SK-N-MC (cell line): ENCODE measurements around the gene CDC42SE2.
A peak's percentile ranks its signal among the peaks of the same experiment; 100 is the strongest.

Experiments
- DNase-seq: peaks from one replicate; pipeline ENCODE4 v3.0.0-alpha.2; 2011; ENCODE audit warnings: low read depth, low spot score
- H3K27ac ChIP-seq: fragments of 200-600 bp; sonication (generic); 2 replicates; pipeline ENCODE4 v1.5.1; 2016; ENCODE audit warnings: mixed run types
- H3K36me3 ChIP-seq: fragments of 200-600 bp; sonication (generic); 2 replicates; pipeline ENCODE4 v1.6.1; 2017; ENCODE audit warnings: antibody characterized with exemption, low read length, mixed read lengths; ENCODE audit not compliant: insufficient read depth
- H3K4me3 ChIP-seq: fragments of 200-600 bp; sonication (generic); 2 replicates; pipeline ENCODE4 v1.5.1; 2016
- H3K9ac ChIP-seq: fragments of 200-600 bp; sonication (generic); 2 replicates; pipeline ENCODE4 v1.8.0; 2017; ENCODE audit warnings: mixed run types, mixed read lengths; ENCODE audit not compliant: insufficient read length
- H3K9me3 ChIP-seq: fragments of 200-600 bp; sonication (generic); 2 replicates; pipeline ENCODE4 v1.6.1; 2017; ENCODE audit warnings: low read depth, mild to moderate bottlenecking, antibody characterized with exemption, low read length, moderate library complexity, mixed read lengths
- EZH2 ChIP-seq: fragments of 200-600 bp; sonication (generic); IDR thresholded peaks from one replicate; pipeline ENCODE4 v1.6.1; 2017; ENCODE audit warnings: antibody characterized with exemption
- FOXP2 ChIP-seq: optimal IDR thresholded peaks from 2 replicates; pipeline ENCODE3; 2011; ENCODE audit warnings: mild to moderate bottlenecking, moderate library complexity; ENCODE audit not compliant: insufficient read depth; ENCODE audit errors: extremely low read length, control extremely low read depth
- POLR2AphosphoS5 ChIP-seq: IDR thresholded peaks from 2 replicates; pipeline ENCODE4 v1.6.1; 2012; ENCODE audit warnings: mild to moderate bottlenecking, low read depth, low read length, borderline replicate concordance

Gene CDC42SE2

GRCh38 chr5:131223751-131224386, 40.0 kb upstream of the CDC42SE2 start:
- DNase-seq: no peak
- no peaks in the 10 kb centered on the region for H3K36me3 ChIP-seq
- no peak overlapping the region for H3K9ac ChIP-seq
- no peak overlapping the region for H3K27ac ChIP-seq
- H3K9me3 ChIP-seq: no peaks in the 10 kb centered on the region
- no peak overlapping the region for H3K4me3 ChIP-seq
- no peak for TF ChIP-seq EZH2
- no peak for TF ChIP-seq FOXP2
- no peak for TF ChIP-seq POLR2AphosphoS5

GRCh38 chr5:131224387-131225201, 39.3 kb upstream of the CDC42SE2 start:
- H3K27ac ChIP-seq: no peak overlapping the region
- no peaks in the 10 kb centered on the region for H3K9me3 ChIP-seq
- TF ChIP-seq POLR2AphosphoS5 (no peak), FOXP2 (no peak), EZH2 (no peak)
- no peak overlapping the region for H3K4me3 ChIP-seq
- no peaks in the 10 kb centered on the region for H3K36me3 ChIP-seq
- DNase-seq: no peak
- no peak overlapping the region for H3K9ac ChIP-seq

GRCh38 chr5:131225282-131225974, 38.4 kb upstream of the CDC42SE2 start:
- no peak overlapping the region for H3K27ac ChIP-seq
- TF ChIP-seq POLR2AphosphoS5 (no peak), EZH2 (no peak)
- H3K36me3 ChIP-seq: no peaks in the 10 kb centered on the region
- DNase-seq: no peak
- H3K9me3 ChIP-seq: no peaks in the 10 kb centered on the region
- H3K4me3 ChIP-seq: no peak overlapping the region
- H3K9ac ChIP-seq: no peak overlapping the region

GRCh38 chr5:131226899-131227298, 37.0 kb upstream of the CDC42SE2 start:
- no peak for TF ChIP-seq FOXP2
- Histone ChIP-seq H3K9me3 (no peaks in the 10 kb centered on the region), H3K36me3 (no peaks in the 10 kb centered on the region)

GRCh38 chr5:131228646-131229045, 35.2 kb upstream of the CDC42SE2 start:
- Histone ChIP-seq H3K9ac (no peak overlapping the region), H3K36me3 (no peaks in the 10 kb centered on the region), H3K27ac (peak overlapping the region; percentile 1; the same call in 1 of the 2 replicates), H3K9me3 (no peaks in the 10 kb centered on the region), H3K4me3 (no peak overlapping the region)
- TF ChIP-seq EZH2: no peak
- no peak for TF ChIP-seq POLR2AphosphoS5
- no peak for TF ChIP-seq FOXP2
- no peak for DNase-seq

More at GRCh38 chr5:131226899-131227298, 37.0 kb upstream of the CDC42SE2 start:
- H3K27ac ChIP-seq: no peak overlapping the region
- no peak for DNase-seq
- H3K9ac ChIP-seq: no peak overlapping the region
- H3K4me3 ChIP-seq: no peak overlapping the region

DNA sequence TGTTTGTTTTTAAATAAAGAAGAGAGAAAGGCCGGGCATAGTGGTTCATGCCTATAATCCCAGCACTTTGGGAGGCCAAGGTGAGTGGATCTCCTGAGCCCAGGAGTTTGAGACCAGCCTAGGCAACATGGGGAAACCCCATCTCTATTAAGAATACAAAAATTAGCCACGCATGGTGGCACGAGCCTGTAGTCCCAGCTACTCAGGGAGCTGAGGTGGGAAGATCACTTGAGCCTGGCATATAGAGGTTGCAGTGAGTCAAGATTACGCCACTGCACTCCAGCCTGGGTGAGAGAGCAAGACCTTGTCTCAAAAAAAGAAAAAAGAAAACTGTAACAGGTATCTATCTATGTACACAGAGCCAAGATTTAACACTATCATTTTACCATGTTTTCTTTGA, 34.2 kb upstream of the CDC42SE2 start:
- H3K4me3 ChIP-seq: no peak overlapping the region
- DNase-seq: no peak
- no peak overlapping the region for H3K9ac ChIP-seq
- no peak overlapping the region for H3K27ac ChIP-seq
- no peaks in the 10 kb centered on the region for H3K9me3 ChIP-seq
- H3K36me3 ChIP-seq: no peaks in the 10 kb centered on the region
- no peak for TF ChIP-seq POLR2AphosphoS5
- no peak for TF ChIP-seq FOXP2
- no peak for TF ChIP-seq EZH2

- no peak overlapping the region for H3K9ac ChIP-seq
- no peaks in the 10 kb centered on the region for H3K9me3 ChIP-seq
- no peak for DNase-seq
- TF ChIP-seq FOXP2 (no peak), EZH2 (no peak), POLR2AphosphoS5 (no peak)
- H3K36me3 ChIP-seq: no peaks in the 10 kb centered on the region
- no peak overlapping the region for H3K4me3 ChIP-seq
- H3K27ac ChIP-seq: no peak overlapping the region
Measured at GRCh38 chr5:131230406-131230805, 33.4 kb upstream of the CDC42SE2 start.

DNA sequence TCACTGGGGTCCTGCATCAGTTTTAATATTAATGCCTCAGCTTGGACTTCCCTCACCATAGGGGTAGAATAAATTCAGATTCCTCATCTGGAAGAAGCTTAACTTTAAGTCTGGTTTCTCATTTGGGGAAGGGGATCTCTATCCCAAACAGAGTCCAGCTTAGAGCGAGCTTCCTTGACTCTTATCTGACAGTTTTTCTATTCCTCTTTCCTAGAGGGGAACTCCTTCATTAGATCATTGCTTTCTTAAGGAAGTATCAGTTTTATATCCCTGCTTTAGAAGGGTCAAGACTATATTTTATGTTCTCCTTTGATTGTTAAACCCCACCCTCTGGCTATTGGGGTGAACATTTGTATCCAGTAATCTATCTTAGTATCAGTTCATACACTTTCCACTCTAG, 24.2 kb upstream of the CDC42SE2 start:
- Histone ChIP-seq H3K27ac (no peak overlapping the region), H3K36me3 (no peaks in the 10 kb centered on the region), H3K9me3 (no peaks in the 10 kb centered on the region), H3K4me3 (no peak overlapping the region), H3K9ac (no peak overlapping the region)
- TF ChIP-seq EZH2 (no peak), FOXP2 (no peak), POLR2AphosphoS5 (no peak)
- DNase-seq: no peak

DNA sequence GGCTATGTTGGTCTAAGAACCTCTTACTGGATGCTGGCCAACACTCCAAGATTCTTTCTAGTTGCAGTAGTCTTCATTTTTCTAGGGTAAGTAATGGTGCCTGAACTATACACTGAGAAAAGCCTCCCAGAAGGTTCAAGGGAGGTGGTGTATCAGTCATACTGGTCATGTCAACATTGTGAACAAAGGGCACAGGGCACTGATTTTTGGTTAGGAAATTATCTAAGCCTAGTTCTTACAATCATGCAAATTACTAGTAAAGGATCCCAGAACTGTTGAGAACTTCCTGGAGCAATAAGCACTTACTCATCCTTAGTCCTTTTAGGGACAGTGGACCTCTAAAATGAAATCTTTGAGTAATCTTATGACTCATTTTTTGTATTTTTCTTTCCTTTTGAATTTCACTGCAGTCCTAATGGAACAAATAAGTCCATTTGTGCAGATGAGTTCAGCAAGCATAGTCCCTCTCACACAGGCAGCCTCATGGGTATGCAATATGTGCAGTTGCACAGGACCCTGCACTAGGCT, 21.1 kb upstream of the CDC42SE2 start:
- Histone ChIP-seq H3K4me3 (no peak overlapping the region), H3K9me3 (no peaks in the 10 kb centered on the region), H3K9ac (no peak overlapping the region), H3K27ac (no peak overlapping the region), H3K36me3 (no peaks in the 10 kb centered on the region)
- TF ChIP-seq FOXP2: no peak
- TF ChIP-seq POLR2AphosphoS5: no peak
- TF ChIP-seq EZH2: no peak
- DNase-seq: no peak
